Fibroblast of skin of left quadriceps (primary cell): ENCODE results near the gene TMEM151A.

Experiments used
- DNase-seq, 2 experiments: peaks; one replicate each; pipeline ENCODE4 v3.0.0-alpha.2; 2013; ENCODE audit warnings: low read depth in 2 of 2

TMEM151A gene

DNA sequence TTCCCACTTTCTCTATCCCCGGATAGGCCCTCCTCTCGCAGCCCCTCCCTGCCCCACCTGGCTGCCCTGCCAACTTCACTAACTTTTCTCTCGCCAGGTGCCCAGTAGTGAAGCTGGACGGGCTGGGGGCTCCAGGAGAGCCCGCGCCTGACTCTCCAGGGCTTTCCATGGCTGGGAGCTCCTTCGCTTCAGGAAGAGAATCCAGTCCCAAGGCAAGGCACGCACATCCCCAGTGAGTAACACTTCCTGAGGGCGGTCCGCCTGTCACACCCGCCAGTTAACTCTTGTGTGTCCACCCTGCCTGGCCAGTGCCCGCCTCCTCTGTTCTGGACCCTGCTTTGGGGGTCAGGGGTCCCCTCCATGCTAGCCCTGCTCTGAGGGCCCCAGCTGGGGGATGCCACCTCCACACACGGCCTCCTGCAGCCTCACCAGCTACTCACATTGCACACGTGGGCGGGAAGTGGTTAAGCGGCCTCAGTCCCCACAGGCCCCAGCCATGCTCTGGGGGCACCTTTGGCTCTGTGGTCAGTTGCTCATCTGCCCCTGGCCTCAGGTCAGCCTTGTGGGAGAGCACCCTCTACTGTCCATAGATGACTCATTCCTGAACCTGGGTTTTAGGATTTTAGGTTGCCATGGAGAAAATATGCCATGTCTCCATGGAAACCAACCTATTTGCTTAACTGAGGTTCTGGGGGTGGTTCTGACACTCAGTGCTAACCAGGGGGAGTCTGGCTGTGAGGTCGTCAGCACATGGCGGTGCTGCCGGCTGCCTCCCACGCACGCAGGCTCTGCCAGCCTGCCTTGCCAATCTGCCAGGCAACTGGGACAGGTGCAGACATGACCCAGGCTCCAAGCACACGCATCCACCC, 44.8 kb downstream of the TMEM151A start, which contains the start of gene RIN1:
TSS of gene RIN1 (minus strand) at position 201 of the 869 bp plus-strand sequence. CDS start at position 169, 32 bp downstream.
- no peak for DNase-seq

DNA sequence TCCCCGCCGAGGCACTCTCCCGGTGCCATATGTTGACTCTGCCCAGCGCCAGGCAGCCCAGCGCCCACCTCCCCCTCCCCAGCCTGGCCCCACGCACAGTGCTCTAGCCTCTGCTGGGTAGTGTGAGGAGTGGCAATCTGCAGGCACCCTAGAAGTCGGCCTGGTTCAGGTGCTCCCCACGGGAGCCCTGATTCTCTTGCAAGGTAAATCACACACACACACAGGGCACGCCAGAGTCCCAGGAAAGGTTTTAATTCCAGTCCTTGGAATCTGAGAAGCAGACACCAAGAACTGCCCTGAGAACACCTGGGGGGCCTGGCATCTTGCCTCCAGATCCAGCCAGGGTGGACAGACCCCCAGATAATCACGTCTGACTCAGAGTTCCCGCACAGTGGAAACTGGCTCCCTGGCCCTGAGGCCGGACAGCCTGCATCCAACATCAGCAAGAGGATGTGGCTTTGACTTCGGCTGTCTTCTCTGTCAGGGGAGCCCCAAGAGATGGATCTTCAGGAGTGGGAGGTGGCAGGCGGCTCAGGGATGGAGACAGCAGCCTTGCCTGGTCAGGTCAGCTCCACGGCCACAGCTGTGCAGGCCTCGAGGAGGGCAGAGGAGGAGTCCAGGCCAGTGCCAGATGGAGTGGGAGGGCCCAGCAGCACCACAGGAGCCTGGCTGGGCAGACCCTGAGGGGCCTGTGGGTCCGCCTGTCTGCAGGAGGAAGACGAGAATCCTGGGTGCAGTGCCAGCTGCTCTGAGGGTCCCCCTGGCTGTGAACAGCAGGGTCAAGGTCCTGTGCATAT, 45.6 kb downstream of the TMEM151A start:
- DNase-seq = no peak

DNA sequence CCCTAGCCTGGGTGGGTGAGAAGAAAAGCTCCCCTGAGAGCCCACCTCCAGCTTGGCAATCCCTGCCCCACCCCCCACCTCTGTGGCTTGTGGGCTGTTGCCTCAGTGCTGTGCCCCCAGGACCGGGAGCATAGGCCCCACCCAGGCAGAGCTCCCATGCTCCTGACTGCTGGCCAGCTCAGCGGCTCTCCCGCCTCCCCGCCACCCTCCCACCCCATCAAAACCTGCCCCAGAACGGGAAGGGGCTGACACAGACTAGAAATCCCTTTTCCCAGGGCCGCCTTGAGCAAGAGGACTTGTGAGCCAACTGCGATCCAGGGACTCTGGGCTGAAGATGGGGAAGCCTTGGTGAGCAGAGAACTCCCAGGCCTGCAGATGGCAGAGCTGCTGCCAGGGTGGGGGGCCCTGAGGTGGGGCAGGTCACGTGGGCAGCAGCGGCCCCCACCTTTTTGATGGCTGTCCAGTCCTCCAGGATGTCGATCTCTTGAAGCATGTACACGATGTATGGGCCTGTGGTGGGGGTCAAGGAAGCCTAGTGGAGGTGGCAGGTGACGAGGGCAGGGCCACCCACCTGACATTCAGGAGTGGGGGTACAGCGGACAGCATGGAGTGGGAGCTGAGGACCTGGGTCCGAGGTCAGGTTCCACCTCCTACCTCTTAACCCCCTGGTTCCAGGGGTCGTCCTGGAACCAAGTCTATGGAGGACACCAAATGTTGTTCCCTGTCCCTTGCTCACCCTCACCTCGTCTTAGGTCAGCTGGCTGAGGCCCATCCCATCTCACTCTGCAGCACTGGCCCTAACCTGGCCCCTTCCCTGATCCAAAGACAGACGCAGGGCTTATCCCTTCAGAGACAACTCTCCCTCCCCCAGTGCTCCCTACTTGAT, 46.8 kb downstream of the TMEM151A start:
- DNase-seq = no peak

DNA sequence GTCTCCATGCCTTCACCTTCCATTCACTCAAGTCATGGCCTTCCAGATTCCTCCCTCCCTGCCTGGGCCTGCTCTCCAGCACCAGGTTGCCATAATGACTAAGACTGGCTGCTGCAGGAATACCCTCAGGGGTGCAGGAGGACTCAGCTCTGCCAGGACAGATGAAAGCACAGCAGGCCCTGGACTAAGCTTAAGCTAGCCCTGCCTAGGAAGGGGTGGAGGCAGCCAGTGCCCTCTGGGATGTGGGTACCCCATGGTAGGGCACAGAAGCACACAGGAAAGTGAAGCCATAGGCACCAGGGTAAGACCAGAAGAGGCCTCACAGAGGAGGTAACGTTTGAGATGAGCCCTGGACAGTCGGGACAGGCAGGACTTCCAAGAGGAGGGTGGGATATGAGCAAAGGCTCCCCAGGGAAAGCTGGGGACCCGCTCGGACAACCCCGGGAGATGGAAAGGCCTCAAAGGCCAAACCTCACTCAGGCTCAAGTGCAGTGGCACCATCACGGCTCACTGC, 47.5 kb downstream of the TMEM151A start:
- no peak for DNase-seq

DNA sequence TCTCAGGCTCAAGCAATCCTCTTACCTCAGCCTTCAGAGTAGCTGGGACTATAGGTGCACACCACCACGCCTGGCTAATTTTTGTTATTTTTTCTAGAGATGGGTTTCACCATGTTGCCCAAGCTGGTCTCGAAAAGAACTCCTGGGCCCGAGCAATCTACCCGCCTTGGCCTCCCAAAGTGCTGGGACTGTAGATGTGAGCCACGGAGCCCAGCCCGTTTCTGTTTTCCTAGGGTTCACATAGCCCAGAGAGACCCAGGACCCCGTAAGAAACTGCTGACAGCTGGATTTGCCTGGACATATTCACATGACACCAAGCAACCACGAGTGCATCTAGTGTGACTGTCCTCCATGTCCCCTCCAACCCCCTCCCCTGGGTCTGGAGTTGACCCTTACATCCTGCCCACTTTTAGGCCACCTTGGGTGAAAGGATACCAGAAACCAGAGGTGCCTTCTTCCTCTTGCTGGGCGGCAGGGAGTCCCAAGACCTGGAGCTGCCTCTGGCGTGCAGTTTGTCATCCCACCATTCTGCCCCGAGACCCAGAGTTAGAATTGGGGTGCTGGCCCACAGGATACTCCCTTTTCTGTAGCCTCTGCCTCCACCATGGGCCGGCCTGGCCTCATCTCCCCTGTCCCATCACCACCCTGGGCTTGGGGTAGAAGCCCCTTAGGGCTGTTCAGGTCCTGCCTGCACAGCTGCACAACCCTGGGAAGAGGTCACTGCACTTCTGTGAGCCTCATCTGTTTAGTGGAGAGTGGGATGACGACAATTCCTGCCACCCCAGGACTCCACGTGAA, 48.2 kb downstream of the TMEM151A start:
- DNase-seq = no peak

DNA sequence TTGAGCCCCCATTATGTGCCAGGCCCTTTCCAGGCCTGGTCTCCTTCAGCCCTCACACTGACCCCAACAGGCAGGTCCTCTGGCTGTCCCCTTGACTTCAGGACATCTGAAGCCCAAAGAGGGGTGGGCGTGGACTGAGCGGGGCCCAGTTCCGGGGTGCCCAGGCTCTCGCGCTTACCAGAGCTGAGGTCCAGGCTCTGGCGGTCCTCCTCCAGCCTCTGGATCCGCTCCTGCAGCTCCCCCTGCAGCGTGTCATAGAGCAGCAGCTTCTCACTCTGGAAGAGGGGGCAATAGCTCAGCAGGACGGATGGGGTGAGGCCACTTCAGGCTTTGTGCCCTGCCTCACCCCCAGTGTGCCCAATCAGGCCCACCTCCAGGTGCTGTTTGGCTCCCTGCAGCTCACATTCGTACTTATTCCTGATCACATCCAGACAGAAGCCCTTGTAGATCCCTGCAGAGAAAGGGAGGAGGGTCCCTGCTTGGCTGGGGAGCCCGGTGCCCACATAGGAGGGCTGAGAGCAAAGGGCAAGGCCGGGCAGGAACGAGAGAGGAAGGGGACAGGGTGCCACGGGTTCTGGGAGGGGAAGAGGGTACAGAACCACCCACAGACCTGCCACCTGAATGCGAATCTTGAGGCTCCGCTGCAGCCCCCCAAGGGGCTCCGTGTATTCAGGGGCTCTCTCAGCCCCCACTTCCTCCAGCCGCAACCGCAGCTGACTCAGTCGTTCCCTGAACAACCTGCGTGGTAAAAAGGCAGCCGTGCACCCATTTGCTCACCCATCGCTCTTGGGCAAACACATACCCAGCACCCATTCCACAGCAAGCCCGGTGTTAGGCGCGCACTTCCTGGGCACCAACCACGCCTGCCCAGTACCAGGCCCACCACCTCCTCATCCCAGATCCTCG, 49.2 kb downstream of the TMEM151A start:
- no peak for DNase-seq

DNA sequence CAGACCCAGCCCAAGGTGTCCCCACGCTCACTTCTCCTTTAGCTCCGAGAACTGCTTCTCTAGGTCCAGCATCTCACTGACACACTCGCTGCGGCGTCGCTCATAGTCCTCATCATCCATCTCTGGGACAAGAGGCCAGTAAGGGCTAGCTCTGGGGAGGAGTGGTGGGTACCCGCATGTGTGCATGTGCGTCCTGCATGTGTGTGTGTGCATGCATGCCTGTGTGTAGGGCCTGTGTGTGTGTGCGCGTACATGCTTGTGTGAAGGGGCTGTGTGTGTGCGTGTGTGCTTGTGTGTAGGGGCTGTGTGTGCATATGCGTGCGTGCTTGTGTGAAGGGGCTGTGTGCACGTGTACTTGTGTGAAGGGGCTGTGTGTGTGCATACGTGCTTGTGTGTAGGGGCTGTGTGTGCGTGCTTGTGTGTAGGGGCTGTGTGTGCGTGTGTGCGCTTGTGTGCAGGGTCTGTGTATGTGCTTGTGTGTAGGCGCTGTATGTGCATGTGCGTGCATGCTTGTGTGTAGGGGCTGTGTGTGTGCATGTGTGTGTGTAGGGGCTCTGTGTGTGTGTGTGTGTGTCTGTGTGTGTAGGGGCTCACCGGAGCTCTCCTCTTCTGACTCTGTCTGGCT, 49.9 kb downstream of the TMEM151A start:
- no peak for DNase-seq

DNA sequence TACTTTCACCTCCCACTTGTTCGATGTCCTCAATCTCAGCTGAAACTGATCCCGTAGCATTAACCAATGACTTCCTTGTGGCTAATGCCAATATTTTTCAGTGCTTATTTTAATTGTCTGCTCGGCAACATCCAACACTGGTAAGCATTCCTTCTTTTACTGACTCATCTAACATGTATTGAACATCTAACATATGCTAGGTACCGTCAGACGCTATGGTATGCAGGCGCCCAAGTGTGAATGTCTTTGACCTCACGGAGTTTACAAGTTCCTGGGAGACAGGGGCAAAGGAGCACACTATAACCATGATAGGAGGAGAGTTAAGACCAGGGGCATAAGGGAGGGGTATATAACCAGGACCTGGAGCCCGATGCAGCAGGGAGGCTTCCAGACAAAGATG, 51.5 kb downstream of the TMEM151A start:
- DNase-seq = no peak

DNA sequence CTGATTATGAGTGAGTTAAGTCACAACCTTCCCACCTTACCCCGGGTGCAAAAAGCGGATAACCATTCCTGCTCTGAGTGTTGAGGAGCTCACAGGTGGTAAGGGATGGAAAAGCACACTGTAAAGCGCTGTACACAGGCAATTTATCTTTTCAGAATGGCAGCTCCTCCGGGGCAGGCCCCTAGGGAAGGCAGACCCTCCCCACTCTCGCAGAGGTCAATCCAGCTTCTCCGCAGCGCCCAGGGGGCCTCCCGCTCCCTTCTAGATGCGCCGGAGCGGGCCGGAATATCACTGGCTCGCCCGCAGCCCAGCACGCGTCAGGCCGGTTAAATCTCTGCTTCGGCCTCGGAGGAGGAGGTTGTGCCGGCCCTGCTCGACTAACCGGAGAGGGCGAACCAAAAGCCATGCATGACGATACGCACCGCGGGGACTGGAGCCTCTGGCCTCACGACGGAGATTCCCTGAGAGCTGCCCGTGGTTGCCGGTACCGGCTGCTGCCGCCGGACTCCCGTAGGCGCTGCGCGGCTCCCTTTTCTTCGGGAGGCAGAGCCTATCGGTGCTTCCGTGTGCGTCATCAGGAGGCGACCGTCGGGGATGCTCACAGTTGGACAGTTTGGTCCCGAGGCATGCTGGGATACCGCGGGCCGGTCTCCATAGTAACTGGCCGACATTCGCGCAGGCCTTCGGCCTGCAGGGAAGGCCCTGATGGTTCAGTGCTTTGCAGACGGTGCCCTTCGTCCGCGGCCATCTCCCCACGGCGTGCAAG, 53.0 kb downstream of the TMEM151A start, which contains the start of gene BRMS1:
TSS of gene BRMS1 (minus strand) at position 555 of the 766 bp plus-strand sequence. CDS start 2,870 bp downstream, outside the sequence.
- DNase-seq = peak; percentile 88 to 89

DNA sequence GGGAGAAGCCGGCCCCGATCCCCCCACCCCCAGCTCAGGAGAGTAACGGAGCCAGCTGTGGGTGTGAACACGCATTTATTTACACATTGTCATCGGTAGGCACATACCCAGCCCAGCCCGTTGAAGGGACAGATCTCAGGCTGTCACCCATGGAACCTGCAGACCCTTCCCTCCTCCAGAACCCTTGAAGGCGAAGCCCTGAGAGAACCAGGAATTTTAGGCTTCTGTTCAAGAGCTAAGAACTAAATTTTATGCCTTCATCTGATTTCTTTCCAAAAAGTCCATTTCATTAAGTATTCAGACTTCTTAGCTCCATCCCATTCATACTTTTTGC, 53.6 kb downstream of the TMEM151A start:
- DNase-seq = no peak
